ENCODE results near the gene KLHDC10. TPM values are rescaled to one million over a fixed set of nuclear protein-coding genes. Genes with fewer than 3 reads are reported as not detected.
A peak's percentile ranks its signal among the peaks of the same experiment; 100 is the strongest.
"Not testable (repeated sequence)": the region's sequence is repeated elsewhere in the genome, so short reads cannot be mapped to it uniquely, and the experiment has no call there.

Gene KLHDC10
- total and polyA plus RNA-seq, 2 of the 13 experiments (the other 11 are each of a cell fraction or from before 2014, with no cell fraction given), result 11.9 to 21.6 TPM

DNA sequence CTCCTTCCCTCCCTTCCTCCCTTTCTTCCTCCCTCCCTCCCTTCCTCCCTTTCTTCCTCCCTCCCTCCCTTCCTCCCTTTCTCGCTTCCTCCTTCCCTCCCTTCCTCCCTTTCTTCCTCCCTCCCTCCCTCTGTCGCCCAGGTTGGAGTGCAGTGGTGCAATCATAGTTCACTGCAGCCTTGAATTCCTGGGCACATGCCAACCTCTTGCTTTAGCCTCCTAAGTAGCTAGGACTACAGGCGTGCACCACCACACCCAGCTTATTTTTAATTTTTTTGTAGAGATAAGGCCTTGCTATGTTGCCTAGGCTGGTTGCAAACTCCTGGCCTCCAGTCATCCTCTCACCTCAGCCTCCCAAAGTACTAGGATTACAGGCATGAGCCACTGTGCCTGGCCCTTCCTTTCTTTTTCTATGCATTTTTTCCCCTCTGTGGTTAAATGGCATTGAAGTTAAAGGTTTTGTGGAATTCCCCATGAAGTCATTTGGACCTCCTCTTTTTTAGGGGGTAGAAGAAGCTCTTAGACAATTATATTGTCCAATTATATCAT lies 9.6 kb downstream of the KLHDC10 start:
- ATAC-seq (no peak), FAIRE-seq (no peak), DNase-seq (ENCODE audit: low spot score) (no peak)
- Histone ChIP-seq H3K4me2 (ENCODE audit: low read depth, low read length) (no peak overlapping the region), H3K9ac (ENCODE audit: insufficient read depth, low read depth, low read length) (no peak overlapping the region), H3K4me3 (replicated peaks in 1 of 3; ENCODE audit: insufficient read depth in 1 of 3, low read depth in 2 of 3, low read length in 3 of 3) (no peak overlapping the region), H2AFZ (ENCODE audit: low read length) (no peak overlapping the region), H3K4me1 (ENCODE audit: insufficient read depth, low read length) (peaks cover 11% of the 10 kb centered on the region), H3K27ac (ENCODE audit: extremely low read length, insufficient read depth, low read length) (no peak overlapping the region), H3K79me2 (ENCODE audit: insufficient read depth, low read length) (peaks cover 46% of the 10 kb centered on the region), H3K27me3 (ENCODE audit: control insufficient read depth in 1 of 2, insufficient read depth in 2 of 2, low read length in 2 of 2) (no peaks in the 10 kb centered on the region), H3K9me3 (ENCODE audit: low read length) (no peaks in the 10 kb centered on the region), H4K20me1 (ENCODE audit: insufficient read depth, low read length) (peaks cover 3% of the 10 kb centered on the region; the same call in 1 of the 2 replicates), H3K36me3 (replicated peaks in 1 of 2; ENCODE audit: control insufficient read depth in 1 of 2, insufficient read depth in 2 of 2, low read length in 2 of 2) (no peaks in the 10 kb centered on the region; a peak in 1 of 5 replicates)
- TF ChIP-seq PAWR (CRISPR knock-in tag; IDR thresholded peaks at IDR 0.05; ENCODE audit: borderline replicate concordance) (no peak), ZNF460 (CRISPR knock-in tag; IDR thresholded peaks at IDR 0.05; ENCODE audit: borderline replicate concordance) (peak; percentile 78), ZNF598 (CRISPR knock-in tag; IDR thresholded peaks at IDR 0.05; ENCODE audit: borderline replicate concordance) (no peak)
- TF ChIP-seq, protein P1, sequence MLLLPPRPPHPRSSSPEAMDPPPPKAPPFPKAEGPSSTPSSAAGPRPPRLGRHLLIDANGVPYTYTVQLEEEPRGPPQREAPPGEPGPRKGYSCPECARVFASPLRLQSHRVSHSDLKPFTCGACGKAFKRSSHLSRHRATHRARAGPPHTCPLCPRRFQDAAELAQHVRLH (CRISPR knock-in tag; IDR thresholded peaks at IDR 0.05; ENCODE audit: borderline replicate concordance, low read depth), result no peak
- BruUV-seq (replicated peaks), result no TSS peak
- 96% methylated on average over 3 of the region's 3 CpGs for WGBS (ENCODE audit: low lambda C conversion rate)
- ChIA-PET POLR2A (interaction anchor here (1.0 kb wide), 1 partner anchor 125 kb away, joined by 3 read pairs; the partner anchor contains the start of gene TMEM209), CTCF (ENCODE audit: low intra/inter-chr PET ratio, low total read pairs) (no interaction called here)
- in situ Hi-C loops (cut with HindIII; ENCODE audit: extremely low pct_ligation_motif_present, low pct_unique_long_range_greater_than_20kb), result loop anchor here (10.0 kb wide), 1 partner anchor 645 kb away; no protein-coding TSS in a partner anchor
- intact Hi-C loops (cut with micrococcal nuclease; ENCODE audit: unreplicated experiment), result loop anchor here (10.0 kb wide), 1 partner anchor 125 kb away; the partner anchor contains the start of genes SSMEM1 and TMEM209

DNA sequence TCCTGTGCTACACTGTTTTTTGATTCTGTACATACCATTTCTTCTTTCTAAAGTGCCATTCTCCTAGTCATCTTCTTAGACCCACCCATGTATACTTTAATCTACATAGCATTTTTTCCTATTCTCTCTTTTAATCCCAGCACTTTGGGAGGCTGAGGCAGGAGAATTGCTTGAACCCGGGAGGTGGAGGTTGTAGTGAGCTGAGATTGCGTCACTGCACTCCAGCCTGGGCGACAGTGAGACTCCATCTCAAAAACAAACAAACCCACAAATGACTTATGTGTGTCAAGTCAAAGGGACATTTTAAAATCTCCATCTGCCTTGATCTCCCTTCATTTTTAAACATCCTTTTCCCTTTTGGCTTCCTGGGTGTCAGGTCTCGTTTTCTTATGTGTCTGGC lies 13.2 kb downstream of the KLHDC10 start:
- 0 out of 2 replicates have a peak, but pooled peaks have one; percentile 38 for TF ChIP-seq GFI1 (CRISPR knock-in tag; IDR thresholded peaks at IDR 0.05; ENCODE audit: borderline replicate concordance)
- TF ChIP-seq, protein P2, sequence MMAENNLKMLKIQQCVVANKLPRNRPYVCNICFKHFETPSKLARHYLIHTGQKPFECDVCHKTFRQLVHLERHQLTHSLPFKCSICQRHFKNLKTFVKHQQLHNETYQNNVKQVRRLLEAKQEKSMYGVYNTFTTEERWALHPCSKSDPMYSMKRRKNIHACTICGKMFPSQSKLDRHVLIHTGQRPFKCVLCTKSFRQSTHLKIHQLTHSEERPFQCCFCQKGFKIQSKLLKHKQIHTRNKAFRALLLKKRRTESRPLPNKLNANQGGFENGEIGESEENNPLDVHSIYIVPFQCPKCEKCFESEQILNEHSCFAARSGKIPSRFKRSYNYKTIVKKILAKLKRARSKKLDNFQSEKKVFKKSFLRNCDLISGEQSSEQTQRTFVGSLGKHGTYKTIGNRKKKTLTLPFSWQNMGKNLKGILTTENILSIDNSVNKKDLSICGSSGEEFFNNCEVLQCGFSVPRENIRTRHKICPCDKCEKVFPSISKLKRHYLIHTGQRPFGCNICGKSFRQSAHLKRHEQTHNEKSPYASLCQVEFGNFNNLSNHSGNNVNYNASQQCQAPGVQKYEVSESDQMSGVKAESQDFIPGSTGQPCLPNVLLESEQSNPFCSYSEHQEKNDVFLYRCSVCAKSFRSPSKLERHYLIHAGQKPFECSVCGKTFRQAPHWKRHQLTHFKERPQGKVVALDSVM (CRISPR knock-in tag; IDR thresholded peaks at IDR 0.05), result peak; percentile 95
- TF ChIP-seq ZMYM3 (CRISPR knock-in tag; IDR thresholded peaks at IDR 0.05), result peak; percentile 58
- peak; percentile 34; the same call in 1 of the 2 replicates for TF ChIP-seq KDM1A (CRISPR knock-in tag; IDR thresholded peaks at IDR 0.05)
- TF ChIP-seq CEBPG (CRISPR knock-in tag; IDR thresholded peaks at IDR 0.05), result peak; percentile 58
- CTCF ChIA-PET (ENCODE audit: low intra/inter-chr PET ratio, low total read pairs), result interaction anchor here (2.0 kb wide), 1 partner anchor 11 kb away, joined by 4 read pairs; no protein-coding TSS in a partner anchor
- DNase-seq (ENCODE audit: low spot score); H3K4me1 ChIP-seq (ENCODE audit: insufficient read depth, low read length); H3K4me2 ChIP-seq (ENCODE audit: low read depth, low read length); FAIRE-seq; in situ Hi-C loops (cut with HindIII; ENCODE audit: extremely low pct_ligation_motif_present, low pct_unique_long_range_greater_than_20kb); H3K9me3 ChIP-seq (ENCODE audit: low read length); H2AFZ ChIP-seq (ENCODE audit: low read length); H3K27me3 ChIP-seq (ENCODE audit: control insufficient read depth in 1 of 2, insufficient read depth in 2 of 2, low read length in 2 of 2); H4K20me1 ChIP-seq (ENCODE audit: insufficient read depth, low read length); H3K36me3 ChIP-seq (replicated peaks in 1 of 2; ENCODE audit: control insufficient read depth in 1 of 2, insufficient read depth in 2 of 2, low read length in 2 of 2); intact Hi-C loops (cut with micrococcal nuclease; ENCODE audit: unreplicated experiment); H3K9ac ChIP-seq (ENCODE audit: insufficient read depth, low read depth, low read length); ATAC-seq; BruUV-seq (replicated peaks); H3K27ac ChIP-seq (ENCODE audit: extremely low read length, insufficient read depth, low read length); H3K4me3 ChIP-seq (replicated peaks in 1 of 3; ENCODE audit: insufficient read depth in 1 of 3, low read depth in 2 of 3, low read length in 3 of 3): not testable (repeated sequence)
- H3K79me2 ChIP-seq (ENCODE audit: insufficient read depth, low read length), result peaks cover 50% of the 10 kb centered on the region
- WGBS (ENCODE audit: low lambda C conversion rate), result 85% methylated on average over 4 of the region's 4 CpGs
- POLR2A ChIA-PET, result interaction anchor here (1.5 kb wide), 1 partner anchor 13 kb away, joined by 3 read pairs; the partner anchor contains the start of gene KLHDC10
